K562 (cell line): ENCODE results near the gene SPDYE6. TPM values are rescaled to one million over a fixed set of nuclear protein-coding genes. Genes with fewer than 3 reads are reported as not detected.

ENCODE experiments used
- ARNT ChIP-seq, 2 experiments: fragments of 450-650 bp; IDR thresholded peaks; 2 replicates each; pipeline ENCODE4 v1.6.1; 2016; ENCODE audit warnings: mild to moderate bottlenecking in 1 of 2
- CCNT2 ChIP-seq: IDR thresholded peaks from 2 replicates; pipeline ENCODE4 v1.6.1; 2011; ENCODE audit warnings: borderline replicate concordance, low read depth, mild to moderate bottlenecking, moderate library complexity, mixed read lengths, low read length; ENCODE audit not compliant: insufficient read length; ENCODE audit errors: extremely low read depth
- DPF2 ChIP-seq: fragments of 450-650 bp; IDR thresholded peaks from 2 replicates; pipeline ENCODE4 v1.6.1; 2016
- EGR1 ChIP-seq: fragments of 450-650 bp; conservative IDR thresholded peaks from 2 replicates; pipeline ENCODE4 v1.6.1; 2017; ENCODE audit warnings: mild to moderate bottlenecking
- MYNN ChIP-seq, 2 experiments: sonication (generic); formaldehyde crosslinking in 1 of 2; IDR thresholded peaks; 2 replicates each; pipeline versions ENCODE4 v1.5.0 to v1.6.1; 2016 to 2020; ENCODE audit warnings: antibody characterized with exemption in 1 of 2, missing genetic modification reagents in 1 of 2
- NCOA6 ChIP-seq: fragments of 450-650 bp; IDR thresholded peaks from 2 replicates; pipeline ENCODE4 v1.6.1; 2017; ENCODE audit warnings: mild to moderate bottlenecking
- OTX1 ChIP-seq: fragments of 450-650 bp; formaldehyde crosslinking; IDR thresholded peaks from 2 replicates; pipeline ENCODE4 v1.4.0; 2022; ENCODE audit warnings: mild to moderate bottlenecking
- PHF20 ChIP-seq: fragments of 450-650 bp; IDR thresholded peaks from 2 replicates; pipeline ENCODE4 v1.6.1; 2018; ENCODE audit not compliant: partially characterized antibody
- PHF21A ChIP-seq: fragments of 450-650 bp; IDR thresholded peaks from 2 replicates; pipeline ENCODE4 v1.6.1; 2017; ENCODE audit warnings: low read depth, borderline replicate concordance
- RBM39 ChIP-seq: fragments of 200-400 bp; formaldehyde crosslinking; optimal IDR thresholded peaks from 2 replicates; pipeline ENCODE3; 2018; ENCODE audit warnings: low read depth, low read length
- RERE ChIP-seq: sonication (generic); formaldehyde crosslinking; IDR thresholded peaks from 2 replicates; pipeline ENCODE4 v1.8.0; 2023; ENCODE audit warnings: missing genetic modification reagents, mild to moderate bottlenecking, borderline replicate concordance
- RFX5 ChIP-seq: IDR thresholded peaks from 2 replicates; pipeline ENCODE4 v1.6.1; 2011; ENCODE audit warnings: low read depth, mild to moderate bottlenecking, improper control_type of control experiment, low read length
- SREBF2 ChIP-seq: sonication (generic); formaldehyde crosslinking; IDR thresholded peaks from 2 replicates; pipeline ENCODE4 v1.4.0; 2020; ENCODE audit warnings: mild to moderate bottlenecking, missing genetic modification reagents
- TBL1XR1 ChIP-seq, 2 experiments: IDR thresholded peaks; 2 replicates each; pipeline ENCODE4 v1.6.1; 2012; ENCODE audit warnings: improper control_type of control experiment in 2 of 2, low read length in 2 of 2, mild to moderate bottlenecking in 1 of 2
- TEAD2 ChIP-seq: fragments of 450-650 bp; IDR thresholded peaks from 2 replicates; pipeline ENCODE4 v1.6.1; 2016; ENCODE audit warnings: missing genetic modification characterization, control low read depth, missing compliant biosample characterization
- TGIF2 ChIP-seq: sonication (generic); formaldehyde crosslinking; IDR thresholded peaks from 2 replicates; pipeline ENCODE4 v1.8.1; 2022; ENCODE audit warnings: mild to moderate bottlenecking, missing genetic modification reagents, moderate library complexity
- ZFX ChIP-seq: sonication (generic); formaldehyde crosslinking; IDR thresholded peaks from 2 replicates; pipeline ENCODE4 v1.8.0; 2022; ENCODE audit warnings: mild to moderate bottlenecking, missing genetic modification reagents, moderate library complexity
- polyA plus RNA-seq, 8 experiments: library from polyadenylated mRNA; depleted of rRNA in 4 of 8; stranded (reverse) in 5 of 8; unstranded in 3 of 8; fragments of >200 nt; fragmentation: Nextera tagmentation in 2 of 8; fragmentation: Illumina TruSeq in 1 of 8; extraction: Ambion mirVana in 2 of 8; extraction: Trizol in 1 of 8; gene quantifications; 2 replicates each; pipeline versions ENCODE4 v1.2.1 to v1.2.3, GENCODE V29; 2011 to 2014; ENCODE audit warnings: inconsistent platforms in 1 of 8, missing spikeins in 1 of 8
- total RNA-seq, 7 experiments: library from RNA; depleted of rRNA in 6 of 7; stranded (reverse); fragments of >200 nt in 6 of 7; fragmentation: Illumina TruSeq in 2 of 7; extraction: Trizol in 2 of 7; gene quantifications; 2 replicates each; pipeline versions ENCODE4 v1.2.1 to v1.2.3, GENCODE V29; 2011 to 2021; ENCODE audit warnings: low replicate concordance in 1 of 7
- TF ChIP-seq, protein P1 (sequence below): fragments of 250-450 bp; sonication (Bioruptor Pico); IDR thresholded peaks from 2 replicates; pipeline ENCODE4 v1.8.0; 2021; ENCODE audit warnings: moderate library complexity, mild to moderate bottlenecking, inconsistent platforms
- TF ChIP-seq, protein P2 (sequence below): conservative IDR thresholded peaks from 2 replicates; pipeline ENCODE4 v1.6.1; 2011; ENCODE audit warnings: low read depth, mild to moderate bottlenecking, low read length; ENCODE audit not compliant: control insufficient read depth

The SPDYE6 gene
- total and polyA plus RNA-seq, 9 of the 15 experiments (the other 6 are each of a cell fraction or from before 2014, with no cell fraction given): 0.24 to 0.35 TPM; not detected in 7

DNA sequence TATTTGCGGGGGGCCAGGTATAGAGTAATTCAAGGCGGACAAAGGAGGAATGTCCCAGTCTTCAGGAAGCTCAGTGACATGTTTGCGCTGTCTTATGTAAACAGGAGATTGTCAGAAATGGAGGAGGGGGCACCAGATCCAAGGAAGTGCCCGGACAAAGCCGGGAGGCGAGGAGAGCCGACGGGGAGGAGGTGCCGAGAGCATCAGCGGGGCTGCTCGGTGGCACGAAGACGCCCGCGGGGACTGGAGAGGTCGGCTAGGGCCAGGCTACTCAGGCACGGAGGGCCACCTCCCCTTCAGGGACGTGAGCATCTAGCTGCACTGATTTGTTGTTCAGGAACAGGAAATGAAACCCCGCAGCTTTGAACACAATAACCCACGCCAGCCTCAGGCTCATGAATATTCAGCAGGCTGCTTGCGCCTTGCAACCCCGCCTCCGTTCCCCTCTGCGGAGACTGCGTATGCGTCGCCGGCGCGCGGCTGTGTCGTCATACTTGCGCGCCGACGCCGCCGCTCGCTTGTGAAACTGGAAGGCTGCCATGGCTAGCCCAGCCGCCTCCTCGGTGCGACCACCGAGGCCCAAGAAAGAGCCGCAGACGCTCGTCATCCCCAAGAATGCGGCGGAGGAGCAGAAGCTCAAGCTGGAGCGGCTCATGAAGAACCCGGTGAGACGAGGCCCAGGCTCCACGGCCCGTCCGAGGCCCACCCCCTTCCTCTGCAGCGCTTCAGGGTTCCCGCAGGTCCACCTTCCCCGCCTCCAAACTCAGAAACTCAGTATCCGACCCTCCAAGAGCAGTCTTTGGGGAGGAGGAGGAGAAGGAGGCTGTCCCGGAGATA, 39.8 kb upstream of the SPDYE6 start, which contains the start of gene PRKRIP1 (continued):
- TF ChIP-seq NCOA6 (no peak), TEAD2 (tag) (no peak), PHF20 (peak; percentile 93), EGR1 (0 out of 2 replicates have a peak, but pooled peaks have one; percentile 27), DPF2 (no peak), TBL1XR1 (IDR thresholded peaks at IDR 0.05; ENCODE audit: low read length in 2 of 2) (peak in 1 of 2 experiments; percentile 87; a peak in 2 of 4 replicates), CCNT2 (peak; percentile 98), RFX5 (no peak), SREBF2 (CRISPR knock-in tag) (no peak), RBM39 (no peak), PHF21A (no peak; the same call in 1 of the 2 replicates), RERE (CRISPR knock-in tag) (no peak), OTX1 (CRISPR knock-in tag) (no peak), TGIF2 (CRISPR knock-in tag) (no peak), MYNN (IDR thresholded peaks at IDR 0.05) (peak; percentile 61; the same call in 1 of the 2 replicates), MYNN (CRISPR knock-in tag; IDR thresholded peaks at IDR 0.05) (no peak), ZFX (CRISPR knock-in tag) (peak; percentile 95), ARNT (IDR thresholded peaks at IDR 0.05) (no peak)
- TF ChIP-seq, protein P1, sequence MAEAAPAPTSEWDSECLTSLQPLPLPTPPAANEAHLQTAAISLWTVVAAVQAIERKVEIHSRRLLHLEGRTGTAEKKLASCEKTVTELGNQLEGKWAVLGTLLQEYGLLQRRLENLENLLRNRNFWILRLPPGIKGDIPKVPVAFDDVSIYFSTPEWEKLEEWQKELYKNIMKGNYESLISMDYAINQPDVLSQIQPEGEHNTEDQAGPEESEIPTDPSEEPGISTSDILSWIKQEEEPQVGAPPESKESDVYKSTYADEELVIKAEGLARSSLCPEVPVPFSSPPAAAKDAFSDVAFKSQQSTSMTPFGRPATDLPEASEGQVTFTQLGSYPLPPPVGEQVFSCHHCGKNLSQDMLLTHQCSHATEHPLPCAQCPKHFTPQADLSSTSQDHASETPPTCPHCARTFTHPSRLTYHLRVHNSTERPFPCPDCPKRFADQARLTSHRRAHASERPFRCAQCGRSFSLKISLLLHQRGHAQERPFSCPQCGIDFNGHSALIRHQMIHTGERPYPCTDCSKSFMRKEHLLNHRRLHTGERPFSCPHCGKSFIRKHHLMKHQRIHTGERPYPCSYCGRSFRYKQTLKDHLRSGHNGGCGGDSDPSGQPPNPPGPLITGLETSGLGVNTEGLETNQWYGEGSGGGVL (CRISPR knock-in tag): no peak
- TF ChIP-seq, protein P2, sequence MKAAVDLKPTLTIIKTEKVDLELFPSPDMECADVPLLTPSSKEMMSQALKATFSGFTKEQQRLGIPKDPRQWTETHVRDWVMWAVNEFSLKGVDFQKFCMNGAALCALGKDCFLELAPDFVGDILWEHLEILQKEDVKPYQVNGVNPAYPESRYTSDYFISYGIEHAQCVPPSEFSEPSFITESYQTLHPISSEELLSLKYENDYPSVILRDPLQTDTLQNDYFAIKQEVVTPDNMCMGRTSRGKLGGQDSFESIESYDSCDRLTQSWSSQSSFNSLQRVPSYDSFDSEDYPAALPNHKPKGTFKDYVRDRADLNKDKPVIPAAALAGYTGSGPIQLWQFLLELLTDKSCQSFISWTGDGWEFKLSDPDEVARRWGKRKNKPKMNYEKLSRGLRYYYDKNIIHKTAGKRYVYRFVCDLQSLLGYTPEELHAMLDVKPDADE: peak; percentile 61
